GM12872 (cell line): Measurements from ENCODE around the gene PFDN2.

ENCODE experiments used
- TF ChIP-seq, protein P1 (sequence below): IDR thresholded peaks from 3 replicates; pipeline ENCODE4 v1.5.1; 2011; ENCODE audit warnings: low read depth, mild to moderate bottlenecking, low read length, moderate library complexity; ENCODE audit not compliant: insufficient read depth

PFDN2 gene

GRCh38 chr1:161089251-161089924 lies 28.4 kb downstream of the PFDN2 start, which contains the start of gene NECTIN4:
Gene NECTIN4, minus strand, starts transcription at chr1:161089558. Its CDS starts 262 bp downstream, at chr1:161089296.
- TF ChIP-seq, protein P1, sequence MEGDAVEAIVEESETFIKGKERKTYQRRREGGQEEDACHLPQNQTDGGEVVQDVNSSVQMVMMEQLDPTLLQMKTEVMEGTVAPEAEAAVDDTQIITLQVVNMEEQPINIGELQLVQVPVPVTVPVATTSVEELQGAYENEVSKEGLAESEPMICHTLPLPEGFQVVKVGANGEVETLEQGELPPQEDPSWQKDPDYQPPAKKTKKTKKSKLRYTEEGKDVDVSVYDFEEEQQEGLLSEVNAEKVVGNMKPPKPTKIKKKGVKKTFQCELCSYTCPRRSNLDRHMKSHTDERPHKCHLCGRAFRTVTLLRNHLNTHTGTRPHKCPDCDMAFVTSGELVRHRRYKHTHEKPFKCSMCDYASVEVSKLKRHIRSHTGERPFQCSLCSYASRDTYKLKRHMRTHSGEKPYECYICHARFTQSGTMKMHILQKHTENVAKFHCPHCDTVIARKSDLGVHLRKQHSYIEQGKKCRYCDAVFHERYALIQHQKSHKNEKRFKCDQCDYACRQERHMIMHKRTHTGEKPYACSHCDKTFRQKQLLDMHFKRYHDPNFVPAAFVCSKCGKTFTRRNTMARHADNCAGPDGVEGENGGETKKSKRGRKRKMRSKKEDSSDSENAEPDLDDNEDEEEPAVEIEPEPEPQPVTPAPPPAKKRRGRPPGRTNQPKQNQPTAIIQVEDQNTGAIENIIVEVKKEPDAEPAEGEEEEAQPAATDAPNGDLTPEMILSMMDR: no peak

DNA sequence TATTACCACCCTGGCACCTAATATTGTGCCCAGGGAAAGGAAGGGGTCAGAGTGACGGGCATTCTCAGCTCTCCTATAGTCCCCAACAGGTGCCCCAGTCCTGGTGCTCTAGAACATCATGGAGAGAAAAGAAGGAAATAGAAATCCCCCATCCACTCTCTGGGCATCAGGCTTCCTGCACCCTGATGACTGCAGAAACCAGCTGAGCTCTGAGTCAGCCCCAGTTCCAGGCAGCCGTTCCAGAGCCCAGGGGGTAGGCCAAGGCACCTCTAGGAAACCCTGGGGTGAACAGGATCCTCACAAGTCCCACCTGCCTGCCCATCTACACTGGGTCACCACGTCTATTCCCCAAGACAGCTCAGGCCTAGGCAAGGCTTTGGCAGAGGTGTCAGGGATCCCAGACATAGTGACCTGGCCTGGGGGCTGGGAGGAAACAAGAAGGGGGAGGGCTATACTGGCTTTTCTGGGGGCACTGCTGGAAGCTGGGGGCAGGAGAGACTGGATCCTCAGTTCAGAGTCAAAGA lies 29.2 kb downstream of the PFDN2 start:
- TF ChIP-seq, protein P1: no peak

- TF ChIP-seq, protein P1: no peak
Measured at GRCh38 chr1:161086457-161086856, 31.4 kb downstream of the PFDN2 start.

- TF ChIP-seq, protein P1: no peak
Measured at GRCh38 chr1:161085165-161085564, 32.7 kb downstream of the PFDN2 start.

DNA sequence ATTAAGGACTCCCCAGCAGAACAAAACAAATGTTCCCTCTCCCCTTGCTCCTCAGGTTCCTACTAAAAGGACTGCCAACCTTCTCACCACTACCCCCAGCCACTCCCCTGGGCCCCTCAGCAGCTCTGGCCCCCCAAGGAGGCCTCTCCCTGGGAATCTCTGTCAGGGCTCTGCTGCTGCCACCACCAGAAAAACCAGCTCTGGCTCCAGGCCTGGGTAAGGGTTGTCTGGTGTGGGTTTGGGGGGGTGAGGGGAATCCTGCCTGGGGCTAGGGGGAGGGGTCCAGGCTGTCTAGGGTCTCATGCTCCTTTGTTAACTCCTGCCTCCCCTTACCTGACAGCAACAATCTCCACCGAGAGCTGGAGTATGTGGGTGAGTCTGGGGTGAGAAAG lies 33.2 kb downstream of the PFDN2 start:
- TF ChIP-seq, protein P1: no peak

DNA sequence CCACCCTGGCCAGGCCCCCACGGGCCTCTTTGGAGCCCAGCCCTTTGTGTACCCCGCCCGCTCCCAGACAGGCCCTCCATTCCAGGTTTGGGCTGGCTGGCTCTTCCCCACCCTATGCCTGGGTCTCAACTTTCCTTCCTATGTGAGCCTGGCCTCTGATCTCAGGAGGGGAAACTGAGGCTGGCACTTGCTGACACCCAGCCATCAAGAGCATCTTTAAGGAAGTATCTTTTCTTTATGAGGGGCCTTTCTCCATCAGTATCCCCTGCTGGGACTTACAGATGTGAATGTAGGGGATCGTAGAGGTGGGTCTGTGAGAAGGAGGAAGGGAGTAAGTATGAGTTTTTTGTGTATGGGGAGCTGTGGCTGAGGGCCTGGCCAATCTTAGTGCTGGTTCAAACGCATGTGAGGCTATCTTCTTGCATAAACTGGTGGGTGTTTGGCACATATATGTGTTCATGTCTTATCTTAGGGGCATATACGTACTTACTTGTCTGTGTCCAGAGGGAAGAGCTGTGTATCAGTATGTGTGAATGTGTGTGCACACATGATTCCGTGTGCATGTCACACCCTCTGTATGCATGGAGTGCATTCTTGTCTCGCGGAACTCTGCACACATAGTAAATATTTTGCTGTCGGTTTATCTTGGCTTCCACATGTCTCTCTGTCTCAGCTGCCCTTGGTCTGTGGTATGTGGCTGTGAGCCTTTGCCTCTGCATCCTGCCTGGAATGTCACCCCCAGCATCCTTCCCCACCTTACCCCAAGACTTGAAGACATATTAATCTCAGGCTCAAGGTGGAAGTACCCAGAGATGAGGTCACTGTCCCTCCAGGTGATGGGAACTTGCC lies 33.9 kb downstream of the PFDN2 start:
- TF ChIP-seq, protein P1: no peak

DNA sequence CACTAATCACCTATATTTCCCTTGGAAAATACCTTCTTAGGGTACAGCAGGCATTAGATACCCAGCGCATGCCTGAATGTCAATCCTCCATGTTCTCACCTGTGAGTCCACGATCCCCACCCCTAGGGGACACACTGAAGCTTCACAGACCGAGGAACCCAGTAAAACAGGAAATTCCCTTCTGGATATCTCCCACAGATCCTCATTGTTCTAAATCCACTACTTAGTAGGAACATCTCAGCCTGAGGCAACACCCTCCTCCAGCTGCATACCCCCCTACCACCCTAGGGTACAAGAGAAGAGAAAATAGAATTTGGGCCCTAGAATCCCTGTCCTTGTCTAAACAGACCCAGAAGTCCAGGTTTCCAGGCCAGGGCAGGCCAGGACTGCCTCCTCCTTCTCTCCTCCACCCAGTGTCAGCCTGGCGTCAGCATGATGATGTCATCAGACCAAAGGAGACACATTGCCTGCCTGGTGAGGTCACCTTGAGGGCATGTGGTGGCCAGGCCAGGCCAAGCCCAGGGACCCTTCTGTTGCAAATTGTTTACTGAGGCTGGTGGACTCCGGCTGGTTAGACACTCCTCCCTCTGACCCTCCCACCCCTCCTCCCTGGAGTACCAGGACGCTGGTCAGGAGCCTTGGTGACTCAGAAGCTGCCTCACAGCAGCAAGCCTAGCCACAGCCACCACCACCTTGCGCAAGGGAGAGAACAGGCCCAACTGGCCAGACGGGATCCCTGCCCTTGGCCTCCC lies 34.7 kb downstream of the PFDN2 start:
- TF ChIP-seq, protein P1: no peak
